ENCODE results near the gene INTS1.

DNA sequence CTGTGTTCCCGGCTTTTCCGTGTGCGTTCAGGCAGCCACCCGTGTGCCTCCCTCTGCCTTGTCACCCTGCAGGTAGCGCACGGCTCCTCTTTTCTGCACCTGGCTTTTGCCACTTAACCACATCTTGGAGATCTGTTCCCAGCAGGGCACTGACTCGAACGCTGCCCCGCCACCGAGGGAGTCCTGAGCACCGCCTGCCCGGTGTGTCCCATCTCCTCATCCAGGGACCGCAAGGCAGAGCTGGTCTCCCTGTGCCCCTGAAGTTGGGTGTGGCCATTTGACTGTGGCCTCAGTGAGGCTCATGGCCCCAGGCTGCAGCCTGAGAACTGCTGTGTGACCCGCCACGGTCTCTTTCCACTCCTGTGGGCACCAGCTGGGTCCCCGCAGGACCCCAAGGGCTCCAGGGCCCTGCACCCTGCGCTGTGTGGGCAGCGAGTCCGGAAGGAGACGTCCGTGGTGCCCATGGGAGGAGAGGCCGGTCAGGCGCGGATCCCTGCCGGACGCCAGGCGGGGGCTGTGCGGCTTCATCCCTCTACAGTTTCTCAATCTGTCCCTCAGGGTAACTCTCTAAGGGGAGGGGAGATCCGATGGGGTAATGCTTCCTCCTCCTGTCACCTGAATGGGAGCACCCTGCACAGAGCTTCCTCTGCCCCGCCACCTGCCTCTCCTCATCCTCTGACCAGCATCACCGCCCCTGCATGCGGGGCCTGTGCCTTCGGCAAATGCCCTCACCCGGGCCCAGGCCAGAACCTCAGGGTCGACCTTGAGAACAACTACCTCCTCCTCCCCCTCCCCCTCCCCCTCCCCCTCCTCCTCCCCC, 1.8 kb upstream of the INTS1 start:
- TF ChIP-seq, protein P1, sequence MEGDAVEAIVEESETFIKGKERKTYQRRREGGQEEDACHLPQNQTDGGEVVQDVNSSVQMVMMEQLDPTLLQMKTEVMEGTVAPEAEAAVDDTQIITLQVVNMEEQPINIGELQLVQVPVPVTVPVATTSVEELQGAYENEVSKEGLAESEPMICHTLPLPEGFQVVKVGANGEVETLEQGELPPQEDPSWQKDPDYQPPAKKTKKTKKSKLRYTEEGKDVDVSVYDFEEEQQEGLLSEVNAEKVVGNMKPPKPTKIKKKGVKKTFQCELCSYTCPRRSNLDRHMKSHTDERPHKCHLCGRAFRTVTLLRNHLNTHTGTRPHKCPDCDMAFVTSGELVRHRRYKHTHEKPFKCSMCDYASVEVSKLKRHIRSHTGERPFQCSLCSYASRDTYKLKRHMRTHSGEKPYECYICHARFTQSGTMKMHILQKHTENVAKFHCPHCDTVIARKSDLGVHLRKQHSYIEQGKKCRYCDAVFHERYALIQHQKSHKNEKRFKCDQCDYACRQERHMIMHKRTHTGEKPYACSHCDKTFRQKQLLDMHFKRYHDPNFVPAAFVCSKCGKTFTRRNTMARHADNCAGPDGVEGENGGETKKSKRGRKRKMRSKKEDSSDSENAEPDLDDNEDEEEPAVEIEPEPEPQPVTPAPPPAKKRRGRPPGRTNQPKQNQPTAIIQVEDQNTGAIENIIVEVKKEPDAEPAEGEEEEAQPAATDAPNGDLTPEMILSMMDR (conservative IDR thresholded peaks at IDR 0.05 in 1 of 2, IDR thresholded peaks at IDR 0.05 in 1 of 2; ENCODE audit: extremely low read depth in 1 of 2, insufficient read depth in 1 of 2, low read depth in 1 of 2, low read length in 2 of 2), result no peak
- TF ChIP-seq EZH2 (IDR thresholded peaks at IDR 0.05; ENCODE audit: borderline replicate concordance, low read length), result no peak
